ENCODE measurements around the gene DNAH11. TPM values are rescaled to one million over a fixed set of nuclear protein-coding genes. Genes with fewer than 3 reads are reported as not detected.

DNAH11 gene
- total and polyA plus RNA-seq, 2 of the 13 experiments (the other 11 are each of a cell fraction or from before 2014, with no cell fraction given), result not detected

DNA sequence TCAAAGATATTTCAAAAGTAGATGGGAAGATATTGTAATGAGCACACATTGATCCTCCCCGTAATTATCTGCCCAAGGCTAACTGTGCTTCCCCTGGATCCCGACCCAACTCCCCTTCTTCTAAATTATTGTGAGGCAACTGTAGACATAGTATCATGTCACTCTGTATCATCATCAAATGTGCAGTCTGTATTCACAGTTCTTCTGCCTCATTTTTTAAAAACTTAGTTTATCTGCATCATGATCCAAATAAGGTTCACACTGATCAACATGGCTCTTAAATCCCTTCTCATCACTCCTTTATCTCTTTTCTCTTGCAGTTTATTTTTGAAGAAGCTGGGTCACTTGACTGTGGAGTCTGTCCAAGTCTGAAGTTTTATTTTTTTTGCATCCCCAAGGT is 375.4 kb downstream of the DNAH11 start:
- intact Hi-C loops (cut with micrococcal nuclease; ENCODE audit: unreplicated experiment), result no loop called here
- no peak for DNase-seq (ENCODE audit: low spot score)
- BruUV-seq (replicated peaks), result no TSS peak
- TF ChIP-seq NFRKB (IDR thresholded peaks at IDR 0.05) (no peak), FOSL2 (CRISPR knock-in tag; IDR thresholded peaks at IDR 0.05) (no peak), PITX1 (CRISPR knock-in tag; IDR thresholded peaks at IDR 0.05) (no peak), ZNF781 (CRISPR knock-in tag; IDR thresholded peaks at IDR 0.05; ENCODE audit: borderline replicate concordance, not compliant biosample characterization) (no peak), ZNF790 (CRISPR knock-in tag; IDR thresholded peaks at IDR 0.05; ENCODE audit: borderline replicate concordance) (no peak), ZNF678 (CRISPR knock-in tag; IDR thresholded peaks at IDR 0.05) (no peak), RCOR2 (CRISPR knock-in tag; IDR thresholded peaks at IDR 0.05) (no peak), ZNF788 (CRISPR knock-in tag; IDR thresholded peaks at IDR 0.05; ENCODE audit: borderline replicate concordance) (no peak), ZNF407 (CRISPR knock-in tag; IDR thresholded peaks at IDR 0.05; ENCODE audit: not compliant biosample characterization) (no peak), YEATS2 (CRISPR knock-in tag; IDR thresholded peaks at IDR 0.05; ENCODE audit: borderline replicate concordance) (no peak)
- TF ChIP-seq, protein P1, sequence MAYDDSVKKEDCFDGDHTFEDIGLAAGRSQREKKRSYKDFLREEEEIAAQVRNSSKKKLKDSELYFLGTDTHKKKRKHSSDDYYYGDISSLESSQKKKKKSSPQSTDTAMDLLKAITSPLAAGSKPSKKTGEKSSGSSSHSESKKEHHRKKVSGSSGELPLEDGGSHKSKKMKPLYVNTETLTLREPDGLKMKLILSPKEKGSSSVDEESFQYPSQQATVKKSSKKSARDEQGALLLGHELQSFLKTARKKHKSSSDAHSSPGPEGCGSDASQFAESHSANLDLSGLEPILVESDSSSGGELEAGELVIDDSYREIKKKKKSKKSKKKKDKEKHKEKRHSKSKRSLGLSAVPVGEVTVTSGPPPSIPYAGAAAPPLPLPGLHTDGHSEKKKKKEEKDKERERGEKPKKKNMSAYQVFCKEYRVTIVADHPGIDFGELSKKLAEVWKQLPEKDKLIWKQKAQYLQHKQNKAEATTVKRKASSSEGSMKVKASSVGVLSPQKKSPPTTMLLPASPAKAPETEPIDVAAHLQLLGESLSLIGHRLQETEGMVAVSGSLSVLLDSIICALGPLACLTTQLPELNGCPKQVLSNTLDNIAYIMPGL (CRISPR knock-in tag; IDR thresholded peaks at IDR 0.05; ENCODE audit: borderline replicate concordance in 1 of 2, low read depth in 1 of 2), result no peak
- TF ChIP-seq, protein P2, sequence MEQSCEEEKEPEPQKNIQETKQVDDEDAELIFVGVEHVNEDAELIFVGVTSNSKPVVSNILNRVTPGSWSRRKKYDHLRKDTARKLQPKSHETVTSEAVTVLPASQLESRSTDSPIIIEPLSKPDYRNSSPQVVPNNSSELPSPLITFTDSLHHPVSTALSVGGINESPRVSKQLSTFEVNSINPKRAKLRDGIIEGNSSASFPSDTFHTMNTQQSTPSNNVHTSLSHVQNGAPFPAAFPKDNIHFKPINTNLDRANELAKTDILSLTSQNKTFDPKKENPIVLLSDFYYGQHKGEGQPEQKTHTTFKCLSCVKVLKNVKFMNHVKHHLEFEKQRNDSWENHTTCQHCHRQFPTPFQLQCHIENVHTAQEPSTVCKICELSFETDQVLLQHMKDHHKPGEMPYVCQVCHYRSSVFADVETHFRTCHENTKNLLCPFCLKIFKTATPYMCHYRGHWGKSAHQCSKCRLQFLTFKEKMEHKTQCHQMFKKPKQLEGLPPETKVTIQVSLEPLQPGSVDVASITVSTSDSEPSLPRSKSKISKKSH (CRISPR knock-in tag; IDR thresholded peaks at IDR 0.05; ENCODE audit: borderline replicate concordance), result no peak

More for the DNA sequence above, 375.4 kb downstream of the DNAH11 start:
- 30% methylated on average over 2 of the region's 2 CpGs for WGBS (ENCODE audit: low lambda C conversion rate)
- Histone ChIP-seq H3K9ac (ENCODE audit: insufficient read depth, low read depth, low read length) (no peak overlapping the region), H3K4me1 (ENCODE audit: insufficient read depth, low read length) (no peaks in the 10 kb centered on the region), H2AFZ (ENCODE audit: low read length) (no peak overlapping the region), H3K4me3 (replicated peaks in 1 of 3; ENCODE audit: insufficient read depth in 1 of 3, low read depth in 2 of 3, low read length in 3 of 3) (no peak overlapping the region), H3K36me3 (replicated peaks in 1 of 2; ENCODE audit: control insufficient read depth in 1 of 2, insufficient read depth in 2 of 2, low read length in 2 of 2) (no peaks in the 10 kb centered on the region), H3K9me3 (ENCODE audit: low read length) (no peaks in the 10 kb centered on the region), H3K4me2 (ENCODE audit: low read depth, low read length) (no peak overlapping the region), H3K79me2 (ENCODE audit: insufficient read depth, low read length) (no peaks in the 10 kb centered on the region), H3K27me3 (ENCODE audit: control insufficient read depth in 1 of 2, insufficient read depth in 2 of 2, low read length in 2 of 2) (0 out of 5 replicates have a peak, but pooled peaks cover 0 to 2% of the 10 kb centered on the region in 2 experiments), H4K20me1 (ENCODE audit: insufficient read depth, low read length) (no peaks in the 10 kb centered on the region), H3K27ac (ENCODE audit: extremely low read length, insufficient read depth, low read length) (no peak overlapping the region)
- in situ Hi-C loops (cut with HindIII; ENCODE audit: extremely low pct_ligation_motif_present, low pct_unique_long_range_greater_than_20kb), result no loop called here
- POLR2A ChIA-PET, result no interaction called here
- ATAC-seq (no peak), FAIRE-seq (no peak)
- CTCF ChIA-PET (ENCODE audit: low intra/inter-chr PET ratio, low total read pairs), result no interaction called here

Data from HepG2 (cell line).